Measurements from ENCODE around the gene IGFBPL1.

The IGFBPL1 gene

DNA sequence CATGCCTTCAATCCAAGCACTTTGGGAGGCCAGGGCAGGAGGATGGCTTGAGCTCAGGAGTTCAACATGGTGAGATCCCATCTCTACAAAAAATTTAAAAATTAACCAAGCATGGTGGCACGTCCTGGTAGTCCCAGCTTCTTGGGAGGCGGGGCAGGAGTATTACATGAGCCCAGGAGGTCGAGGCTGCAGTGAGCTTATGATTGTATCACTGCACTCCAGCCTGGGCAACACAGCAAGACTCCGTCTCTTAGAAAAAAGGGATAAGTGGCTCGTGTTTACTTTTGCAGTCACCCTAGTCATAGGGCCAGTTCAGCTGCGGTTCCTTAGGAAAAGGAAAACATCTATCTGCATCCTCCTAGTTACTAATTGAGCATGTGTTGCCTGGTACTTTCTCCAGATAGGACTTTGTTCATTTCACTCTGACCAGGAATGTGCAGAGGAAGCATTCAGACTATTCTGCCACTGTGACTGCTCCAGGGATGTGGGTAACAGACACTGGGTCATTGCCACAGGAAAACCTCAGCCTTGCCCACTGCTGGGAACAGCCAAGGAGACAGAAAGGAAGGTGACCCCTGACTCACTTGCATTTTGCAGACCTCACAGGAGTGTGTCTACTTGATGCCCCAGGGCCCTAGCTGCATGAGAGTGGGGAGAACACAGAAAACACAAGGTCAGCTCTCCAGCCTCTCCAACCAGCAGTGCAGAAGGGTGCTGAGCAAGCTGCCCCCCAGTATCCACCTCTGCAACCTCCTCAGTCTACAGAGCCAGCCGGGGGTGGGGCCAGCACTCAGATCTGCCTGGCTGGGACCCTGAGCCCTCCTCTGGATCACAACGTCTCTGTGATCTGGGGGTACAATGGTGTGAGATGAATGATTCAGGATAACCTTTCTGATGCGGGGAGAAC lies 65.6 kb downstream of the IGFBPL1 start:
- in situ Hi-C loops (cut with HindIII; ENCODE audit: low sequenced_read_pairs) = no loop called here

DNA sequence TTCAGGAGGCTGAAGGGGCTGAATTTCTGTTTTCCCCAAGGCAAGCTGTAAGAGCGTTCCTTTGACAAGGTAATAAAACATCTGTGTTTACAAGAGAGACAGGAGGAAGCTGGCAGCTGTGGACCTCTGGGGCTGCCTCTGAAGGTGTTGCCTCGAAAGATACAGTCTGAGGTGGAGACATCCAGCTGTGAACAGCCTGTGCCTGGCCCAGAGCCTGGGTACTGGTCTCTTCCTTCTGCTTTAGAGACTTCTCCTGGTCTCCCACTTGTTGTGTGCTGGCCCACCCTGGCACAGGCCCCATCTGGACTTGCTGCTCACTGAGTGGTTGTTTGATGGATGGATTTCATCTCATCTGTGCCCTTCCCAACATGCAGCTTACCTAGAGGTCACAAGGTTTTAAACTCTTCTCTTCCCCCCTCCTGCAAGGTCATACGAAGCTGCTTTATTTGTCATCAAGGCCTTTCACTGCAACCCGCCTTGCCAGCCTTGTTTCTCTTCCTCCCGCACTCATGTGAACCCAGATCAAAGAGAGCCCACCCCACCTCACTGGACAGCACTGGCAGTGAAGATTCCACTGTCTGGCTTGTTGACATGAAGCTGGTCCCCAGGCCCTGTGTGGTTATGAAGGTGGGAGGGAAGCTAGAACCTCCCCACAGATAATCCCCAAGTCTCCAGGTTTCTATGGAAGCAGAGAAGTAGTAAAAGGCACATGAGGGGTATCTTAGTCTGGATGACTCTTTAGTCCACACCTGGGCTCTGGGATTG lies 66.7 kb downstream of the IGFBPL1 start:
- in situ Hi-C loops (cut with HindIII; ENCODE audit: low sequenced_read_pairs) = no loop called here

GRCh38 chr9:38356851-38357250 lies 67.4 kb downstream of the IGFBPL1 start:
- in situ Hi-C loops (cut with HindIII; ENCODE audit: low sequenced_read_pairs) = no loop called here

All from endothelial cell of hepatic sinusoid (primary cell).